Thoracic aorta (tissue), 2 donors: ENCODE results near the gene CWF19L2. TPM values are rescaled to one million over a fixed set of nuclear protein-coding genes. Genes with fewer than 3 reads are reported as not detected.

ENCODE experiments used
- ATAC-seq: fragments of 150-250 bp; one replicate; pipeline ENCODE4 v1.8.0; 2017; ENCODE audit warnings: low read depth; ENCODE audit not compliant: insufficient number of reproducible peaks, low FRiP score
- DNase-seq: peaks from one replicate; pipeline ENCODE4 v3.0.0-alpha.2; 2020; ENCODE audit warnings: low spot score
- H3K27ac ChIP-seq, 2 donors: fragments of 200-600 bp; sonication (generic); 1 replicate in 1 of 2; 2 replicates in 1 of 2; pipeline ENCODE4 v1.5.1; 2016; ENCODE audit warnings: mild to moderate bottlenecking in 2 of 2, moderate library complexity in 2 of 2
- H3K27me3 ChIP-seq: fragments of 200-600 bp; sonication (generic); replicated peaks from 2 replicates; pipeline ENCODE4 v1.6.0; 2016; ENCODE audit warnings: mild to moderate bottlenecking; ENCODE audit not compliant: insufficient read depth
- H3K36me3 ChIP-seq: fragments of 200-600 bp; sonication (generic); one replicate; pipeline ENCODE4 v1.5.1; 2016
- H3K4me1 ChIP-seq, 2 donors: fragments of 200-600 bp; sonication (generic); 1 replicate in 1 of 2; 2 replicates in 1 of 2; pipeline versions ENCODE4 v1.5.1 to v1.6.0; 2016; ENCODE audit warnings: low read depth in 2 of 2, mild to moderate bottlenecking in 1 of 2; ENCODE audit not compliant: control insufficient read depth in 1 of 2
- H3K4me3 ChIP-seq: fragments of 200-600 bp; sonication (generic); 2 replicates; pipeline ENCODE4 v1.5.1; 2016; ENCODE audit warnings: mild to moderate bottlenecking
- H3K9me3 ChIP-seq: fragments of 200-600 bp; sonication (generic); 2 replicates; pipeline ENCODE4 v1.5.1; 2016
- total RNA-seq, 2 donors: library from RNA; depleted of rRNA; stranded (reverse); fragments of >200 nt; gene quantifications; one replicate each; pipeline versions ENCODE4 v1.1.0 to v1.2.3, GENCODE V29; 2016
- TF ChIP-seq, protein P1 (sequence below): fragments of 200-600 bp; sonication (generic); IDR thresholded peaks from one replicate; pipeline ENCODE4 v1.5.1; 2019; ENCODE audit warnings: antibody characterized with exemption

CWF19L2 gene
- total RNA-seq, 2 donors from 2014 or later: 21.0 to 23.3 TPM

- H3K9me3 ChIP-seq: no peaks in the 10 kb centered on the region
- no peak overlapping the region for H3K27ac ChIP-seq
- no peaks in the 10 kb centered on the region for H3K27me3 ChIP-seq
- H3K36me3 ChIP-seq: no peaks in the 10 kb centered on the region
- ATAC-seq: no peak
- no peak overlapping the region for H3K4me3 ChIP-seq
- no peak for DNase-seq
- TF ChIP-seq, protein P1, sequence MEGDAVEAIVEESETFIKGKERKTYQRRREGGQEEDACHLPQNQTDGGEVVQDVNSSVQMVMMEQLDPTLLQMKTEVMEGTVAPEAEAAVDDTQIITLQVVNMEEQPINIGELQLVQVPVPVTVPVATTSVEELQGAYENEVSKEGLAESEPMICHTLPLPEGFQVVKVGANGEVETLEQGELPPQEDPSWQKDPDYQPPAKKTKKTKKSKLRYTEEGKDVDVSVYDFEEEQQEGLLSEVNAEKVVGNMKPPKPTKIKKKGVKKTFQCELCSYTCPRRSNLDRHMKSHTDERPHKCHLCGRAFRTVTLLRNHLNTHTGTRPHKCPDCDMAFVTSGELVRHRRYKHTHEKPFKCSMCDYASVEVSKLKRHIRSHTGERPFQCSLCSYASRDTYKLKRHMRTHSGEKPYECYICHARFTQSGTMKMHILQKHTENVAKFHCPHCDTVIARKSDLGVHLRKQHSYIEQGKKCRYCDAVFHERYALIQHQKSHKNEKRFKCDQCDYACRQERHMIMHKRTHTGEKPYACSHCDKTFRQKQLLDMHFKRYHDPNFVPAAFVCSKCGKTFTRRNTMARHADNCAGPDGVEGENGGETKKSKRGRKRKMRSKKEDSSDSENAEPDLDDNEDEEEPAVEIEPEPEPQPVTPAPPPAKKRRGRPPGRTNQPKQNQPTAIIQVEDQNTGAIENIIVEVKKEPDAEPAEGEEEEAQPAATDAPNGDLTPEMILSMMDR: no peak
- no peaks in the 10 kb centered on the region for H3K4me1 ChIP-seq
These were observed 21.3 kb upstream of the CWF19L2 start for GRCh38 chr11:107478922-107479321.

DNA sequence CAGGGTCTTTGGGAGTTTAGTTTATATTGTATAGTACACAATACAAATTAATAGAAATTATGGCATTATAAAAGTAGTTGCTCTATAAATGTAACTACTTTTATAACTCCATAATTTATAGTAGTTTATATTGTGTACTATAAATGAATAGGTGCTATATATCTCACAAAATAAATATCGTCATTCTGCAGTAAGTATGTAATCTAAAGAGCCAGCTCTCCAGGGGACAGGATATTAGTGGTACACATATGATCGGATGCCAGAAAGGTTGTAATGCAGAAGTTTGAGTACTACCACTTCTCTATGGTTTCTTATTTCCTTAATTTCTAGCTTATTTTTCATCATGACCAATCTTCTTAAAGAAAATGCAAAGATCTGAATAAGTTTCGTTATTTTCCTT is 20.2 kb upstream of the CWF19L2 start:
- Histone ChIP-seq H3K9me3 (no peaks in the 10 kb centered on the region), H3K4me3 (no peak overlapping the region), H3K4me1 (no peaks in the 10 kb centered on the region), H3K27ac (no peak overlapping the region), H3K36me3 (no peaks in the 10 kb centered on the region), H3K27me3 (no peaks in the 10 kb centered on the region)
- ATAC-seq: no peak
- TF ChIP-seq, protein P1: no peak
- no peak for DNase-seq

DNA sequence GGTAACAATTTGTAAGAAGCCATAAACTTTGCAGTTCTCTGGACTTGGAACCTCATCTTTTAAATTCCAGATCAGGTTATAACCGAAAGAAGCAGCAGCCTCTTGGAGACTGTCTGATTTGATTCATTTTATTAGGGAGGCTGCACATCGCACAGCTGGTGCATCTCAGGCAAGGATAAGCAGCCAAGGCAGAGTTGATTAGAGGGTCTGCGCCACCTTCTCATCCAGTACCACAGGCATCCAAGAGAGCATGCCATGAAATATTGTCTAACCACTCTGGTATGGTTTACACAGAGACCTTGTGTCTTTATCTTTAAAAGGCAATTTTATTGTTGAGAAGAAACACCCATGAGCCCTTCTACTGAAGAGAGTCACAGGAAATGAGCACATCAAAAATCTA is 16.2 kb upstream of the CWF19L2 start:
- H3K27me3 ChIP-seq: no peaks in the 10 kb centered on the region
- no peak overlapping the region for H3K4me3 ChIP-seq
- H3K4me1 ChIP-seq: no peaks in the 10 kb centered on the region
- H3K36me3 ChIP-seq: no peaks in the 10 kb centered on the region
- H3K9me3 ChIP-seq: no peaks in the 10 kb centered on the region
- DNase-seq (no peak), ATAC-seq (no peak)
- TF ChIP-seq, protein P1: no peak
- H3K27ac ChIP-seq: no peak overlapping the region

DNA sequence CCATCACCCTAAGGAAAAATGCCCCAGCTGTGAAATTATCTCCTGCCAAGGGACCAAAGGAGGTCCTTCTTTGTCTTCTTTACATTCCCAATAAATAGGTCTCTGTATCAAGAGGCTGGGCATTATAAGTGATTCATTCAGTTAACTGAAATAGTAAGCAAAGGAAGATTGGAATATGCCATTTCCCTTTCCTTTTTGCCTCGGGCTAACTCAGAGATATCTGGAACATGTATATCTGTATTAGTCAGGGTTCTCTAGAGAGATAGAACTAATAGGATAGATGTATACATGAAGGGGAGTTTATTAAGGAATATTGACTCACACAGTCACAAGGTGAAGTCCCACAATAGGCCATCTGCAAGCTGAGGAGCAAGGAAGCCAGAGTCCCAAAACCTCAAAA is 15.3 kb upstream of the CWF19L2 start:
- Histone ChIP-seq H3K4me3 (no peak overlapping the region), H3K36me3 (no peaks in the 10 kb centered on the region), H3K4me1 (no peaks in the 10 kb centered on the region), H3K27ac (no peak overlapping the region), H3K9me3 (no peaks in the 10 kb centered on the region), H3K27me3 (no peaks in the 10 kb centered on the region)
- TF ChIP-seq, protein P1: no peak
- DNase-seq (no peak), ATAC-seq (no peak)

- ATAC-seq: no peak
- Histone ChIP-seq H3K27ac (no peak overlapping the region), H3K36me3 (no peaks in the 10 kb centered on the region), H3K4me3 (no peak overlapping the region), H3K9me3 (no peaks in the 10 kb centered on the region), H3K4me1 (no peaks in the 10 kb centered on the region), H3K27me3 (no peaks in the 10 kb centered on the region)
- no peak for DNase-seq
- TF ChIP-seq, protein P1: no peak
These were observed 11.0 kb upstream of the CWF19L2 start for GRCh38 chr11:107468596-107468995.
